ENCODE results near the gene KCNF1. TPM values are rescaled to one million over a fixed set of nuclear protein-coding genes. Genes with fewer than 3 reads are reported as not detected.

The KCNF1 gene
- total RNA-seq, 1 experiment from 2014 or later, result 0.52 TPM

GRCh38 chr2:10948188-10948564 lies 36.4 kb downstream of the KCNF1 start:
- Histone ChIP-seq H3K27ac (ENCODE audit: low read depth, low read length) (no peak overlapping the region), H4K20me1 (ENCODE audit: insufficient read depth) (no peaks in the 10 kb centered on the region), H2AFZ (ENCODE audit: low read depth, low read length, poor library complexity, severe bottlenecking) (no peak overlapping the region), H3K9ac (ENCODE audit: low read length) (no peak overlapping the region), H3K9me2 (ENCODE audit: insufficient read depth) (no peaks in the 10 kb centered on the region), H3K36me3 (ENCODE audit: control insufficient read depth in 1 of 2, insufficient read depth in 2 of 2, low read length in 2 of 2) (no peaks in the 10 kb centered on the region), H3K4me3 (replicated peaks in 1 of 2; ENCODE audit: low read depth in 1 of 2, low read length in 2 of 2) (no peak overlapping the region), H3K9me3 (ENCODE audit: control insufficient read depth in 1 of 2, insufficient read depth in 1 of 2, low read depth in 1 of 2, low read length in 2 of 2) (no peaks in the 10 kb centered on the region), H3K27me3 (ENCODE audit: insufficient read depth, low read length) (no peaks in the 10 kb centered on the region), H3K79me2 (ENCODE audit: insufficient read depth, low read length) (no peaks in the 10 kb centered on the region), H3K4me1 (ENCODE audit: control insufficient read depth in 1 of 2, insufficient read depth in 2 of 2, low read length in 2 of 2) (no peaks in the 10 kb centered on the region; a peak in 1 of 4 replicates), H3K4me2 (ENCODE audit: low read length) (no peak overlapping the region)
- TF ChIP-seq, protein P1, sequence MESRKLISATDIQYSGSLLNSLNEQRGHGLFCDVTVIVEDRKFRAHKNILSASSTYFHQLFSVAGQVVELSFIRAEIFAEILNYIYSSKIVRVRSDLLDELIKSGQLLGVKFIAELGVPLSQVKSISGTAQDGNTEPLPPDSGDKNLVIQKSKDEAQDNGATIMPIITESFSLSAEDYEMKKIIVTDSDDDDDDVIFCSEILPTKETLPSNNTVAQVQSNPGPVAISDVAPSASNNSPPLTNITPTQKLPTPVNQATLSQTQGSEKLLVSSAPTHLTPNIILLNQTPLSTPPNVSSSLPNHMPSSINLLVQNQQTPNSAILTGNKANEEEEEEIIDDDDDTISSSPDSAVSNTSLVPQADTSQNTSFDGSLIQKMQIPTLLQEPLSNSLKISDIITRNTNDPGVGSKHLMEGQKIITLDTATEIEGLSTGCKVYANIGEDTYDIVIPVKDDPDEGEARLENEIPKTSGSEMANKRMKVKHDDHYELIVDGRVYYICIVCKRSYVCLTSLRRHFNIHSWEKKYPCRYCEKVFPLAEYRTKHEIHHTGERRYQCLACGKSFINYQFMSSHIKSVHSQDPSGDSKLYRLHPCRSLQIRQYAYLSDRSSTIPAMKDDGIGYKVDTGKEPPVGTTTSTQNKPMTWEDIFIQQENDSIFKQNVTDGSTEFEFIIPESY (IDR thresholded peaks at IDR 0.05; ENCODE audit: extremely low read depth, insufficient replicate concordance, low read length), result no peak
- TF ChIP-seq YY1 (IDR thresholded peaks at IDR 0.05; ENCODE audit: extremely low read depth, insufficient replicate concordance, low read depth, low read length) (no peak), TCF7L2 (IDR thresholded peaks at IDR 0.05; ENCODE audit: borderline replicate concordance, extremely low read depth, insufficient read depth, insufficient read length) (no peak), SP1 (IDR thresholded peaks at IDR 0.05; ENCODE audit: low read depth) (no peak), FOSL1 (IDR thresholded peaks at IDR 0.05; ENCODE audit: low read depth) (no peak), CBX3 (IDR thresholded peaks at IDR 0.05; ENCODE audit: low read depth) (no peak), ZFX (IDR thresholded peaks at IDR 0.05) (no peak)
- TF ChIP-seq, protein P2, sequence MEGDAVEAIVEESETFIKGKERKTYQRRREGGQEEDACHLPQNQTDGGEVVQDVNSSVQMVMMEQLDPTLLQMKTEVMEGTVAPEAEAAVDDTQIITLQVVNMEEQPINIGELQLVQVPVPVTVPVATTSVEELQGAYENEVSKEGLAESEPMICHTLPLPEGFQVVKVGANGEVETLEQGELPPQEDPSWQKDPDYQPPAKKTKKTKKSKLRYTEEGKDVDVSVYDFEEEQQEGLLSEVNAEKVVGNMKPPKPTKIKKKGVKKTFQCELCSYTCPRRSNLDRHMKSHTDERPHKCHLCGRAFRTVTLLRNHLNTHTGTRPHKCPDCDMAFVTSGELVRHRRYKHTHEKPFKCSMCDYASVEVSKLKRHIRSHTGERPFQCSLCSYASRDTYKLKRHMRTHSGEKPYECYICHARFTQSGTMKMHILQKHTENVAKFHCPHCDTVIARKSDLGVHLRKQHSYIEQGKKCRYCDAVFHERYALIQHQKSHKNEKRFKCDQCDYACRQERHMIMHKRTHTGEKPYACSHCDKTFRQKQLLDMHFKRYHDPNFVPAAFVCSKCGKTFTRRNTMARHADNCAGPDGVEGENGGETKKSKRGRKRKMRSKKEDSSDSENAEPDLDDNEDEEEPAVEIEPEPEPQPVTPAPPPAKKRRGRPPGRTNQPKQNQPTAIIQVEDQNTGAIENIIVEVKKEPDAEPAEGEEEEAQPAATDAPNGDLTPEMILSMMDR (IDR thresholded peaks at IDR 0.05 in 2 of 3, conservative IDR thresholded peaks at IDR 0.05 in 1 of 3; ENCODE audit: borderline replicate concordance in 1 of 3, insufficient read depth in 1 of 3, low read depth in 2 of 3, low read length in 2 of 3), result no peak
- TF ChIP-seq, protein P3, sequence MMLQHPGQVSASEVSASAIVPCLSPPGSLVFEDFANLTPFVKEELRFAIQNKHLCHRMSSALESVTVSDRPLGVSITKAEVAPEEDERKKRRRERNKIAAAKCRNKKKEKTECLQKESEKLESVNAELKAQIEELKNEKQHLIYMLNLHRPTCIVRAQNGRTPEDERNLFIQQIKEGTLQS (IDR thresholded peaks at IDR 0.05), result no peak
- no peak for ATAC-seq
- ChIA-PET CTCF (no interaction called here), RAD21 (ENCODE audit: low non-redundant PET in 1 of 2, low total read pairs in 2 of 2, uncharacterized antibody in 2 of 2, unreplicated experiment in 2 of 2) (no interaction called here), POLR2A (no interaction called here)
- intact Hi-C loops (cut with micrococcal nuclease), result no loop called here
- BruUV-seq (replicated peaks), result no TSS peak
- DNase-seq (ENCODE audit: low read depth, low spot score), result no peak

All from HCT116 (cell line).